ENCODE data around the gene NPIPA5. TPM values are rescaled to one million over a fixed set of nuclear protein-coding genes. Genes with fewer than 3 reads are reported as not detected.

The NPIPA5 gene
- total and polyA plus RNA-seq, 2 donors (not counting 3 experiments of a cell fraction or from before 2014, with no cell fraction given): 11.3 to 19.6 TPM

DNA sequence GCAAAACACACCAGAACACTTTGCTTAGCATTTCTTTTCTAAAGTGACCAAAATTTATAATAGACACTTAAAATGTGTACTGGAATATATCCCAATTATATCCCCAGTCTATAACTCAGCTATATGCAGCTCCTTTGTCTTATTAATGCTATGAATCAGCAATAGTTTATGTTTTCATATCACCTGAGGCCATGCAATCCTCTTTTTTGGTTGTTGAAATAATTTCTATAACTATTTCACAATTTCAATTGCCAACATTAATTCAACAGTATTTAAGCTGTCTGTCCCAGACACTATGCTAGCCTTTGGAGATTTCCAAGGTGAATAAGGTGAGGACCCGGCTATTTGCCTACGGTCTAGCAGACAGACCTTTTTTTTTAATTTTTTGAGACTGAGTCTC is 39.1 kb upstream of the NPIPA5 start:
- Histone ChIP-seq H3K9me3 (replicated peaks; ENCODE audit: control insufficient read depth, insufficient read depth, low read length) (no peaks in the 10 kb centered on the region), H3K4me2 (ENCODE audit: insufficient read depth, low read length) (no peak overlapping the region), H3K27me3 (ENCODE audit: control insufficient read depth in 2 of 2, insufficient read depth in 2 of 2, low read length in 2 of 2) (no peaks in the 10 kb centered on the region), H2AFZ (ENCODE audit: low read depth, low read length) (no peak overlapping the region), H3K4me1 (ENCODE audit: control insufficient read depth, extremely low read depth, insufficient read depth, low read length) (no peaks in the 10 kb centered on the region), H3K79me2 (ENCODE audit: control insufficient read depth, insufficient read depth, low read length) (no peaks in the 10 kb centered on the region), H3K36me3 (ENCODE audit: control insufficient read depth in 2 of 2, extremely low read depth in 1 of 2, insufficient read depth in 2 of 2, low read length in 2 of 2) (no peaks in the 10 kb centered on the region), H3K4me3 (replicated peaks in 1 of 3; ENCODE audit: insufficient read depth in 1 of 3, low read depth in 1 of 3, low read length in 3 of 3) (no peak overlapping the region), H4K20me1 (replicated peaks; ENCODE audit: control insufficient read depth, extremely low read depth, insufficient read depth, low read length) (no peaks in the 10 kb centered on the region), H3K9me1 (replicated peaks; ENCODE audit: control insufficient read depth, extremely low read depth, insufficient read depth, low read length) (no peaks in the 10 kb centered on the region), H3K9ac (replicated peaks; ENCODE audit: extremely low read depth, insufficient read depth, low read length) (no peak overlapping the region), H3K27ac (ENCODE audit: insufficient read depth, low read depth, low read length) (no peak overlapping the region)
- POLR2A ChIA-PET: no interaction called here
- no TSS peak for BruUV-seq (replicated peaks)
- intact Hi-C loops (cut with micrococcal nuclease): no loop called here
- CTCF ChIA-PET: no interaction called here
- FAIRE-seq: no peak
- no peak for DNase-seq (ENCODE audit: low read depth, low spot score)
- no peak for TF ChIP-seq POLR2AphosphoS5 (IDR thresholded peaks at IDR 0.05; ENCODE audit: insufficient read depth, low read depth, low read length)
- no peak for TF ChIP-seq GATA2 (IDR thresholded peaks at IDR 0.05; ENCODE audit: insufficient read depth, insufficient read length, low read depth, low read length)
- TF ChIP-seq, protein P1, sequence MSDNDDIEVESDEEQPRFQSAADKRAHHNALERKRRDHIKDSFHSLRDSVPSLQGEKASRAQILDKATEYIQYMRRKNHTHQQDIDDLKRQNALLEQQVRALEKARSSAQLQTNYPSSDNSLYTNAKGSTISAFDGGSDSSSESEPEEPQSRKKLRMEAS (IDR thresholded peaks at IDR 0.05; ENCODE audit: insufficient read depth, insufficient read length): no peak
- TF ChIP-seq MYC (IDR thresholded peaks at IDR 0.05; ENCODE audit: low read depth, low read length): no peak
- TF ChIP-seq EZH2 (IDR thresholded peaks at IDR 0.05; ENCODE audit: borderline replicate concordance, low read depth, low read length, severe bottlenecking): no peak
- TF ChIP-seq POLR2A (IDR thresholded peaks at IDR 0.05; ENCODE audit: low read depth, low read length): no peak
- TF ChIP-seq, protein P2, sequence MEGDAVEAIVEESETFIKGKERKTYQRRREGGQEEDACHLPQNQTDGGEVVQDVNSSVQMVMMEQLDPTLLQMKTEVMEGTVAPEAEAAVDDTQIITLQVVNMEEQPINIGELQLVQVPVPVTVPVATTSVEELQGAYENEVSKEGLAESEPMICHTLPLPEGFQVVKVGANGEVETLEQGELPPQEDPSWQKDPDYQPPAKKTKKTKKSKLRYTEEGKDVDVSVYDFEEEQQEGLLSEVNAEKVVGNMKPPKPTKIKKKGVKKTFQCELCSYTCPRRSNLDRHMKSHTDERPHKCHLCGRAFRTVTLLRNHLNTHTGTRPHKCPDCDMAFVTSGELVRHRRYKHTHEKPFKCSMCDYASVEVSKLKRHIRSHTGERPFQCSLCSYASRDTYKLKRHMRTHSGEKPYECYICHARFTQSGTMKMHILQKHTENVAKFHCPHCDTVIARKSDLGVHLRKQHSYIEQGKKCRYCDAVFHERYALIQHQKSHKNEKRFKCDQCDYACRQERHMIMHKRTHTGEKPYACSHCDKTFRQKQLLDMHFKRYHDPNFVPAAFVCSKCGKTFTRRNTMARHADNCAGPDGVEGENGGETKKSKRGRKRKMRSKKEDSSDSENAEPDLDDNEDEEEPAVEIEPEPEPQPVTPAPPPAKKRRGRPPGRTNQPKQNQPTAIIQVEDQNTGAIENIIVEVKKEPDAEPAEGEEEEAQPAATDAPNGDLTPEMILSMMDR (IDR thresholded peaks at IDR 0.05; ENCODE audit: extremely low read depth in 1 of 2, insufficient read depth in 1 of 2, low read depth in 1 of 2, low read length in 2 of 2): no peak
- TF ChIP-seq JUN (IDR thresholded peaks at IDR 0.05; ENCODE audit: borderline replicate concordance, insufficient read depth, insufficient read length, low read depth): no peak
- no peak for TF ChIP-seq FOS (IDR thresholded peaks at IDR 0.05; ENCODE audit: borderline replicate concordance, insufficient read depth, low read length)
- dilution Hi-C loops (cut with MboI; ENCODE audit: extremely low pct_ligation_motif_present, low sequenced_read_pairs): no loop called here
